Cardiac fibroblast (primary cell): ENCODE measurements around the gene IDH3G.

Experiments
- DNase-seq, 2 donors: peaks; one replicate each; pipeline versions ENCODE4 v3.0.0 to v3.0.0-alpha.2; 2010; ENCODE audit warnings: low read depth in 2 of 2
- H3K4me3 ChIP-seq, 2 donors: replicated peaks in 1 of 2; 1 replicate in 1 of 2; 2 replicates in 1 of 2; pipeline ENCODE4 v1.5.1; 2011; ENCODE audit warnings: low read depth in 2 of 2, low read length in 2 of 2, mild to moderate bottlenecking in 2 of 2, moderate library complexity in 1 of 2
- CTCF ChIP-seq: IDR thresholded peaks from one replicate; pipeline ENCODE4 v1.5.1; 2011; ENCODE audit warnings: low read depth, mild to moderate bottlenecking, low read length, inconsistent platforms

The IDH3G gene

DNA sequence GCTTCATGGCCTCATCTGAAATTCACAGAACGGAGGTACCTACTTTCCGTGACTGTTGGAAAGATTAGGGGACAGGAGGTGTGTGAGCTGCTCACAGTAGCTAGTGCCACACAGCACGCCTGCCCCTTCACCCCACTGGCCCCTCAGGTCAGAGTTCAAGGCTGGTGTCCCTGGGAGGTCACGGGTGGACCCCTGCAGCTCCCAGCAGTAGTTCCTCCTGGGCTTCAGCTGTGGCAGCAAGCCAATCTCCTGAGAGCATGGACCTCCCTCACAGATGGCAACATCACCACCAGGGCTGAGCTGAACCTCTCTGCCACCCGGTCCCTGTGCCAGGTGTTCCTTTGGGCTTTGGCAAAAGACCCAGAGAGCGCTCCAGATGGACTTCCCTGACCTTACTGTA lies 1.8 kb downstream of the IDH3G start:
- no peak overlapping the region for H3K4me3 ChIP-seq
- TF ChIP-seq CTCF, result no peak
- DNase-seq, result no peak

- TF ChIP-seq CTCF, result no peak
- DNase-seq, result no peak
- no peak overlapping the region for H3K4me3 ChIP-seq
Observed at GRCh38 chrX:153791104-153791852, 2.9 kb downstream of the IDH3G start.

- DNase-seq, result no peak
- TF ChIP-seq CTCF, result no peak
- no peak overlapping the region for H3K4me3 ChIP-seq
Observed at GRCh38 chrX:153789654-153790053, 4.5 kb downstream of the IDH3G start.

DNA sequence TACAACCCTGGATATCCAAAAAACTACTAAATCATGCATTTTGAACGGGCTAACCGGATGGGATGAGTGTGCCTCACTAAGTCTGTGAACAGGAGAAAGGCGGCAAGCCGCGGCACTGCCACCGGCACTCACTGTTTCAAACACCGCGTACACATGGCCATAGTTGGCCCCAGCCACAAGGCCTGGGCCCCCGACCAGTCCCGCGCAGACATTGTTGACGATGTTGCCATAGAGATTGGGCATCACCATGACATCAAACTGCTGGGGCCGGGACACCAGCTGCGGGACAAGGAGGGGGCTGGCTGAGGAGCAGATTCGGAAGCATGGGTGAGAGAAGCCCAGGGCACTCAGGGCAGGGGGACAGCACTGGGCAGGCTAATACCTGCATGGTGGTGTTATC lies 7.5 kb downstream of the IDH3G start:
- no peak overlapping the region for H3K4me3 ChIP-seq
- no peak for TF ChIP-seq CTCF
- DNase-seq, result no peak

DNA sequence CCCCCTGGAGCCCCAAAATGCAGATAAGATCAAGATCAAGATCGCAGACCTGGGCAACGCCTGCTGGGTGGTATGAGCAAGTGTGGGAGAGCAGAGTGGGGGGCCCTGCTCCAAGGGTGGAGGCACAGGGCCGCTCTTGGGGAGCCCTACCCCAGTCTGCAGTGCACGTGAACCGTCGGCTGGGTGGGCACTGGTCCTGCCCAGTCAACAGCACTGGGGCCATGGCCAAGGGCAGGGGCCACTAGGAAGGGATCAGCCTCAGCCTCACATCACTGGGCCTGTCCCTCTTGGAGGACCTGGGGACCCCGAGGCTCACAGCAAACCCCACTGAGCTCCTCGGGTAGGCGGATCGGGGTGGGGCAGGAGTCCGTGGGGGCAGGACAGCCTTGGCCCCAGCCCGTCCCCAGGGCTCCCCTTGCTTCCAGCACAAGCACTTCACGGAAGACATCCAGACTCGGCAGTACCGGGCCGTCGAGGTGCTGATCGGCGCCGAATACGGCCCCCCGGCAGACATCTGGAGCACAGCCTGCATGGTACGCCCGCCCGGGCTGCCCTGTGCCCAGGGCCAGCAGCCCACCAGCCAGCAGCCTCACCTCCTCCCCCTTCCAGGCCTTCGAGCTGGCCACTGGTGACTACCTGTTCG lies 9.7 kb downstream of the IDH3G start:
- H3K4me3 ChIP-seq, result no peak overlapping the region
- no peak for DNase-seq
- no peak for TF ChIP-seq CTCF

GRCh38 chrX:153783378-153784013 lies 10.7 kb downstream of the IDH3G start:
- no peak for TF ChIP-seq CTCF
- no peak overlapping the region for H3K4me3 ChIP-seq
- no peak for DNase-seq
